Astrocyte (in vitro differentiated cells and primary cell): Measurements from ENCODE around the gene WFDC10A. TPM values are rescaled to one million over a fixed set of nuclear protein-coding genes. Genes with fewer than 3 reads are reported as not detected.

Experiments
- DNase-seq: peaks from one replicate; pipeline ENCODE4 v3.0.0-alpha.2; 2010; ENCODE audit warnings: low read depth
- FAIRE-seq: peaks from 2 replicates; lab custom pipeline; 2011; peaks lifted over from hg19 to GRCh38; lab: Jason Lieb, UNC
- H2AFZ ChIP-seq: 2 replicates; pipeline ENCODE4 v1.6.0; 2012; ENCODE audit warnings: low read depth, low read length, inconsistent platforms
- H3K27ac ChIP-seq: 2 replicates; pipeline ENCODE4 v1.5.1; 2011; ENCODE audit warnings: low read depth, low read length, inconsistent platforms
- H3K27me3 ChIP-seq: 2 replicates; pipeline ENCODE4 v1.6.0; 2011; ENCODE audit warnings: low read length, inconsistent platforms; ENCODE audit not compliant: insufficient read depth
- H3K36me3 ChIP-seq: 2 replicates; pipeline ENCODE4 v1.5.1; 2011; ENCODE audit warnings: low read length, inconsistent platforms; ENCODE audit not compliant: insufficient read depth
- H3K4me1 ChIP-seq: 2 replicates; pipeline ENCODE4 v1.5.1; 2011; ENCODE audit warnings: low read length, inconsistent platforms; ENCODE audit not compliant: insufficient read depth
- H3K4me2 ChIP-seq: 2 replicates; pipeline ENCODE4 v1.6.0; 2012; ENCODE audit warnings: low read length, inconsistent platforms
- H3K4me3 ChIP-seq: 2 replicates; pipeline ENCODE4 v1.5.1; 2011; ENCODE audit warnings: low read depth, mild to moderate bottlenecking, low read length, inconsistent platforms; ENCODE audit not compliant: insufficient read depth
- H3K79me2 ChIP-seq: 2 replicates; pipeline ENCODE4 v1.6.0; 2012; ENCODE audit warnings: mild to moderate bottlenecking, low read length, inconsistent platforms; ENCODE audit not compliant: insufficient read depth
- H3K9ac ChIP-seq: 2 replicates; pipeline ENCODE4 v1.6.0; 2012; ENCODE audit warnings: mild to moderate bottlenecking, low read length, inconsistent platforms
- H3K9me3 ChIP-seq: 2 replicates; pipeline ENCODE4 v1.5.1; 2012; ENCODE audit warnings: low read depth, mild to moderate bottlenecking, low read length, inconsistent platforms; ENCODE audit not compliant: insufficient read depth
- H4K20me1 ChIP-seq: 2 replicates; pipeline ENCODE4 v1.6.0; 2012; ENCODE audit warnings: low read length, inconsistent platforms; ENCODE audit not compliant: insufficient read depth
- H3K27ac Mint-ChIP-seq: one replicate; pipeline ENCODE4 v1.8.0; 2021; ENCODE audit warnings: mild to moderate bottlenecking, mixed read lengths; ENCODE audit not compliant: unreplicated experiment
- H3K27me3 Mint-ChIP-seq: one replicate; pipeline ENCODE4 v1.8.0; 2021; ENCODE audit warnings: low read depth, mixed read lengths; ENCODE audit not compliant: unreplicated experiment
- H3K36me3 Mint-ChIP-seq: one replicate; pipeline ENCODE4 v1.8.0; 2021; ENCODE audit warnings: low read depth, mixed read lengths; ENCODE audit not compliant: unreplicated experiment
- H3K4me1 Mint-ChIP-seq: one replicate; pipeline ENCODE4 v1.8.0; 2021; ENCODE audit warnings: low read depth, mixed read lengths; ENCODE audit not compliant: unreplicated experiment
- H3K4me3 Mint-ChIP-seq: one replicate; pipeline ENCODE4 v1.8.0; 2021; ENCODE audit warnings: mild to moderate bottlenecking, moderate library complexity, mixed read lengths; ENCODE audit not compliant: unreplicated experiment
- H3K9me3 Mint-ChIP-seq: one replicate; pipeline ENCODE4 v1.8.0; 2021; ENCODE audit warnings: mild to moderate bottlenecking, mixed read lengths; ENCODE audit not compliant: unreplicated experiment
- CTCF ChIP-seq: IDR thresholded peaks from 2 replicates; pipeline ENCODE4 v1.5.1; 2011; ENCODE audit warnings: low read depth, mild to moderate bottlenecking, inconsistent platforms, low read length, moderate library complexity; ENCODE audit not compliant: insufficient read depth
- EZH2 ChIP-seq: IDR thresholded peaks from 2 replicates; pipeline ENCODE4 v1.6.1; 2012; ENCODE audit warnings: mild to moderate bottlenecking, low read length, inconsistent platforms; ENCODE audit not compliant: insufficient read depth
- total RNA-seq: library from RNA; stranded (reverse); gene quantifications from 2 replicates; pipeline ENCODE4 v1.2.1, GENCODE V29; 2021

Gene WFDC10A
- total RNA-seq, 1 donor from 2014 or later = not detected

- Histone ChIP-seq H3K4me3 (no peak overlapping the region), H4K20me1 (no peaks in the 10 kb centered on the region), H3K9ac (no peak overlapping the region), H3K27ac (no peak overlapping the region), H3K79me2 (no peaks in the 10 kb centered on the region), H2AFZ (no peak overlapping the region), H3K27me3 (no peaks in the 10 kb centered on the region), H3K9me3 (no peaks in the 10 kb centered on the region), H3K4me2 (no peak overlapping the region), H3K36me3 (no peaks in the 10 kb centered on the region), H3K4me1 (no peaks in the 10 kb centered on the region)
- Mint-ChIP-seq H3K9me3 (peaks cover 1% of the 10 kb centered on the region), H3K4me3 (no peak overlapping the region), H3K36me3 (no peaks in the 10 kb centered on the region), H3K27ac (no peak overlapping the region), H3K4me1 (peaks cover 2% of the 10 kb centered on the region), H3K27me3 (peaks cover 7% of the 10 kb centered on the region)
- peak; percentile 63 for TF ChIP-seq CTCF
- no peak for TF ChIP-seq EZH2
- FAIRE-seq (no peak), DNase-seq (peak; percentile 12)
These were observed 36.9 kb upstream of the WFDC10A start for GRCh38 chr20:45592574-45593189.

- H3K27me3 ChIP-seq = no peaks in the 10 kb centered on the region
- FAIRE-seq = no peak
- no peak for DNase-seq
- peaks cover 1% of the 10 kb centered on the region for H3K9me3 Mint-ChIP-seq
- H3K27me3 Mint-ChIP-seq = peaks cover 14% of the 10 kb centered on the region
- H2AFZ ChIP-seq = no peak overlapping the region
- H3K9me3 ChIP-seq = no peaks in the 10 kb centered on the region
- TF ChIP-seq CTCF (no peak), EZH2 (no peak)
- no peak overlapping the region for H3K4me3 ChIP-seq
- no peak overlapping the region for H3K27ac ChIP-seq
- H4K20me1 ChIP-seq = no peaks in the 10 kb centered on the region
- H3K36me3 ChIP-seq = no peaks in the 10 kb centered on the region
- no peak overlapping the region for H3K4me3 Mint-ChIP-seq
- no peak overlapping the region for H3K4me2 ChIP-seq
- H3K4me1 Mint-ChIP-seq = peaks cover 2% of the 10 kb centered on the region
- H3K27ac Mint-ChIP-seq = no peak overlapping the region
- H3K4me1 ChIP-seq = no peaks in the 10 kb centered on the region
- no peak overlapping the region for H3K9ac ChIP-seq
- H3K36me3 Mint-ChIP-seq = no peaks in the 10 kb centered on the region
- H3K79me2 ChIP-seq = no peaks in the 10 kb centered on the region
These were observed 36.0 kb upstream of the WFDC10A start for GRCh38 chr20:45593498-45593897.

GRCh38 chr20:45595235-45595634 is 34.3 kb upstream of the WFDC10A start:
- H3K4me3 Mint-ChIP-seq = no peak overlapping the region
- Histone ChIP-seq H2AFZ (no peak overlapping the region), H3K27me3 (no peaks in the 10 kb centered on the region), H3K9me3 (no peaks in the 10 kb centered on the region), H3K79me2 (no peaks in the 10 kb centered on the region), H3K9ac (no peak overlapping the region), H3K36me3 (no peaks in the 10 kb centered on the region), H3K4me3 (no peak overlapping the region), H3K27ac (no peak overlapping the region), H3K4me2 (no peak overlapping the region), H3K4me1 (no peaks in the 10 kb centered on the region), H4K20me1 (no peaks in the 10 kb centered on the region)
- no peak overlapping the region for H3K27ac Mint-ChIP-seq
- FAIRE-seq = no peak
- H3K9me3 Mint-ChIP-seq = peaks cover 1% of the 10 kb centered on the region
- H3K4me1 Mint-ChIP-seq = no peaks in the 10 kb centered on the region
- H3K27me3 Mint-ChIP-seq = peaks cover 17% of the 10 kb centered on the region
- no peaks in the 10 kb centered on the region for H3K36me3 Mint-ChIP-seq
- no peak for DNase-seq
- TF ChIP-seq EZH2 = no peak
- no peak for TF ChIP-seq CTCF
